ENCODE data around the gene SRCAP. TPM values are rescaled to one million over a fixed set of nuclear protein-coding genes. Genes with fewer than 3 reads are reported as not detected.

SRCAP gene
- polyA plus RNA-seq, 10 donors, result 19.8 to 25.7 (median 23.4) TPM

- no peak for DNase-seq
Measured at GRCh38 chr16:30755955-30756780, 57.2 kb downstream of the SRCAP start.

DNA sequence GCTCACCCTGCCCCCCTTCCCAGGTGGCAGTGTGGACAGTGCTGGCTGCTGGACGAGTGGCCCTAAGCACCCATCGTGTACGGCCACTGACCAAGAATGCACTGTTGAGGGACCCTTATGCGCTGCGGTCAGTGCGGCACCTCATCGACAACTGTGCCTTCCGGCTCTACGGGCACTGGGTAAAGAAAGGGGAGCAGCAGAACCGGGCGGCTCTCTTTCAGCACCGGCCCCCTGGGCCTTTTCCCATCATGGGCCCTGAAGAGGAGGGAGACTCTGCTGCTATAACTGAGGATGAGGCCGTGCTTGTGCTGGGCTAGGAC is 57.8 kb downstream of the SRCAP start:
- DNase-seq, result no peak

DNA sequence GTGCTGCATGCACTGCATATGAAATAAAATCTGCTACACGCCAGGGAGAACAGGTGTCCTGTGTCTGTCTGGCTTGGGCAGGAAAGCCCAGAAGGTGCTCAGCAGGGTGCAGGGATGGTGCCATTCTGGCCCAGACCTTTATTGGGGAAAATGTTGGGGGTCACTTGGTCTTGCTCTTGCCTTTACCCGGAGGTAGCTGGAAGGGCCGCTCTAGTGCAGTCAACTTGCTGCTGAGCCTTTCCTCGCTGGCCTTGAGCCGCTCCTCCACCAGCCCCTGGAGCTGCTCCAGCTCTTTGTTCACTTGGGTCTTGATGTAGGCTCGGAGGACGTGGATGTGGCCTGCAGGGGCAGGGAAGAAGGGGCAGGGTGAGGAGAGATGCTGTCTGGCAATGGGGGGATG is 58.3 kb downstream of the SRCAP start:
- DNase-seq, result no peak

GRCh38 chr16:30758988-30759491 is 60.1 kb downstream of the SRCAP start:
- no peak for DNase-seq

- no peak for DNase-seq
Measured at GRCh38 chr16:30760001-30760559, 61.1 kb downstream of the SRCAP start.

GRCh38 chr16:30760577-30761426 is 61.8 kb downstream of the SRCAP start:
- DNase-seq, result no peak

GRCh38 chr16:30761427-30761927 is 62.5 kb downstream of the SRCAP start:
- DNase-seq, result peak in 1 of 3 donors; percentile 59

GRCh38 chr16:30761928-30762902 is 63.2 kb downstream of the SRCAP start, which contains the start of the genes CFAP119 and RNF40:
CFAP119 (minus strand) TSS chr16:30762062; CDS start chr16:30761748, 314 bp downstream.
RNF40 (plus strand) TSS chr16:30762322; CDS start chr16:30762546, 224 bp downstream.
- peak; percentile 98 to 100 (median 99) for DNase-seq

GRCh38 chr16:30762991-30763725 is 64.2 kb downstream of the SRCAP start:
- no peak for DNase-seq

GRCh38 chr16:30764086-30764485 is 65.1 kb downstream of the SRCAP start:
- DNase-seq, result no peak

DNA sequence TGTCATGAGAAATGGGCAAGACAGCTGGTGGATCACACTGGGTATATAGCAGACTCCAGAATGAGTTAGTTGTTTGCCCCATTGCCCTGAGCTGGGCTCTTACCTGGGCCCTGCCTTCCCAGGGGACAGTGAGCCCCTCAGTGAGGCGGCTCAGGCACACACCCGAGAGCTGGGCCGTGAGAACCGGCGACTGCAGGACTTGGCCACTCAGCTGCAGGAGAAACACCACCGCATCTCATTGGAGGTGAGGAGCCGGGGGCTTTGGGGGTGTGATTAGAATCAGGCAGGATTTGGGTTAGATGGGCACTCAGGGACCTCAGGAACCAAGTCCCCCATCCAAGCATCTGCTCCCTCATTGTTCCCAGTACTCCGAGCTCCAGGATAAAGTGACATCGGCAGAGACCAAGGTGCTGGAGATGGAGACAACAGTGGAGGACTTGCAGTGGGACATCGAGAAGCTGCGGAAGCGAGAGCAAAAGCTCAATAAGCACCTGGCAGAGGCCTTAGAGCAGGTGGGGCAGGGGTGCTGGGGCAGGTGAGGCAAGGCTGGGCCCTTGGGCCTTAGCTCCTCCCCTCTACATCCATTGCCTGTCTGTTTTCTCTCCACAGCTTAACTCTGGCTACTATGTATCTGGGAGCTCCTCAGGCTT is 66.0 kb downstream of the SRCAP start:
- DNase-seq, result no peak

- no peak for DNase-seq
Measured at GRCh38 chr16:30766206-30766932, 67.4 kb downstream of the SRCAP start.

GRCh38 chr16:30766933-30767284 is 67.9 kb downstream of the SRCAP start:
- DNase-seq, result no peak

GRCh38 chr16:30767767-30768465 is 68.9 kb downstream of the SRCAP start:
- no peak for DNase-seq

DNA sequence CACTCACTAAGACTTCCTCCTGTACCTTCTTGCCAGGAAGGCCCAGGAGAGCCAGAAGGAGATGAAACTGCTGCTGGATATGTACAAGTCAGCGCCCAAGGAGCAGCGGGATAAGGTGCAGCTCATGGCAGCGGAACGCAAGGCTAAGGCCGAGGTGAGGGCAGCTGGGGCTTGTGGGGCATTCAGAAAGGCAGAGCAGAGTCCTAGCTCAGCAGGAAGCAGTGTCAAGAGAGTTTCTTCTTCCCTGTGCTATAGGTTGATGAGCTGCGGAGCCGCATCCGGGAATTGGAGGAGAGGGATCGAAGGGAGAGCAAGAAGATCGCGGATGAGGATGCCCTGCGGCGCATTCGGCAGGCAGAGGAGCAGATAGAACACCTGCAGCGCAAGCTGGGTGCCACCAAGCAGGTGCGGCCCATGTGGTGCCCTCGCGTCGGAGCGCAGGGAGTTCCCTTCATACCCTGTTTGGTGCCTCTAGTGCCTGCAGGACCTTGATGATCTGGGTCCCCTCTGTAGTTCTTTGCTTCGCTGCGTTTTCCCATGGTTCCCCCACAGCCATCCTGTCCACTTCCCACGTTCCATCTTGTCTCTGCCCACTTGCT is 69.7 kb downstream of the SRCAP start:
- DNase-seq, result no peak

DNA sequence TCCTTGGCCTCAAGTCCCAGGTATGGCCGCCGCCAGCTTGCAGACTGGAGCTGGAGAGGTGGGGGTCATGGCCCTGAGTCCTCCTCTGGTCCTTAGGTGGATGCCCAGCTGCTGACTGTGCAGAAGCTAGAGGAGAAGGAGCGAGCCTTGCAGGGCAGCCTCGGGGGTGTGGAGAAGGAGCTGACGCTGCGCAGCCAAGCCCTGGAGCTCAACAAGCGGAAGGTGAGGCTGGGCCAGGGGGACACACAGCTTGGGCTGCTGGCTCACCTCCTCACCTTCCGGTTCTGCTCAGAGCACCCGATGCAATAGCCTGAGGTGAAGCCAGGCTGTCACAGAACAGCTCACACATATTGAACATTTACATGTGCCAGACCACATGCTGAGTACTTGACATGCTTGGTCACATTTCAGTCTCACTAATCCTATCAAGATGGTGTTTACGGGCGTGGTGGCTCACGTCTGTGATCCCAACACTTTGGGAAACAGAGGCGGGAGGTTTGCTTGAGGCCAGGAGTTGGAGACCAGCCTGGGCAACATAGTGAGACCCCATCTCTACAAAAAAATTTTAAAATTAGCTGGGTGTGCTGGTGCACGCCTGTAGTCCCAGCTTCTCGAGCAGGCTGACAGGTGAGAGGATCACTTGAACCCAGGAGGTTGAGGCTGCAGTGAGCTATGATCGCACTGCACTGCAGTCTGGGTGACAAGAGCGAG is 70.6 kb downstream of the SRCAP start:
- DNase-seq, result no peak

DNA sequence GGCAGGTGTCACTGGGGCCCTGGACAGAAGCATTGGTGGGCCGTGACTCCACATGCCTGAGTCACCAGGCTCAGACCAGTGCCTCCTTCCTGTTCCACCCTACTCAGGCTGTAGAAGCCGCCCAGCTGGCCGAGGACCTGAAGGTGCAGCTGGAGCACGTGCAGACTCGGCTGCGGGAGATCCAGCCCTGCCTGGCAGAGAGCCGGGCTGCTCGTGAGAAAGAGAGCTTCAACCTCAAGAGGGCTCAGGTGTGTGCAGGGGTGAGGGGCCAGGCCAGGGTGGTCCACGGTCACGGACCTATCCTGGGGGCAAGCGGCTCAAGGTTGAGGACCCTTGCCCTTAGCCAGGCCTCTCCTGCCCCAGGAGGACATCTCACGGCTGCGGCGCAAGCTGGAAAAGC is 72.8 kb downstream of the SRCAP start:
- no peak for DNase-seq
